ENCODE measurements around the gene PHLPP1. TPM values are rescaled to one million over a fixed set of nuclear protein-coding genes. Genes with fewer than 3 reads are reported as not detected.

PHLPP1 gene
- total RNA-seq (2014; rRNA removed; shearing (Covaris generic)) (72.5 and 73.6 TPM in 2 replicates), polyA plus RNA-seq (2016; fragmentation: Nextera tagmentation; extraction: Ambion mirVana) (15.7 and 16.3 TPM in 2 replicates)
- long read RNA-seq, partial matches to known transcripts, result 4 of 8 reads
- long read RNA-seq, other reads (novel, unspliced or antisense), result 4 of 8 reads

- Histone ChIP-seq H3K4me2 (peak within 1 kb of the TSS; percentile 75), H3K36me3 (ENCODE audit: insufficient read depth) (no peaks in the 10 kb centered on the region), H3K4me1 (ENCODE audit: insufficient read depth) (peaks cover 30% of the 10 kb centered on the region), H3F3A (replicated peaks; ENCODE audit: low read depth) (no peaks in the 10 kb centered on the region), H3K27me3 (ENCODE audit: insufficient read depth) (no peaks in the 10 kb centered on the region), H3K27ac (ENCODE audit: low read depth) (peak within 1 kb of the TSS; percentile 81), H2AFZ (0 out of 2 replicates have a peak within 1 kb of the TSS, but pooled peaks have one; percentile 11), H3K4me3 (peak within 1 kb of the TSS; percentile 65), H3K79me2 (replicated peaks; ENCODE audit: insufficient read depth) (peaks cover 35% of the 10 kb centered on the region), H3K9me2 (ENCODE audit: insufficient read depth) (no peaks in the 10 kb centered on the region), H4K20me1 (replicated peaks; ENCODE audit: insufficient read depth) (peaks cover 17% of the 10 kb centered on the region)
- H3K27me3 Mint-ChIP-seq (ENCODE audit: insufficient read depth, low read depth, poor library complexity), result peaks cover 19% of the 10 kb centered on the region
- peaks cover 25% of the 10 kb centered on the region for H3K36me3 Mint-ChIP-seq (ENCODE audit: low read depth)
- peak within 1 kb of the TSS; percentile 96 for H3K27ac Mint-ChIP-seq
- ATAC-seq, result no peak
- H3K4me1 Mint-ChIP-seq, result peaks cover 27% of the 10 kb centered on the region
- H3K4me3 Mint-ChIP-seq, result peak within 1 kb of the TSS; percentile 73
- no peak for DNase-seq (ENCODE audit: low spot score)
- peaks cover 6% of the 10 kb centered on the region; the same call in 1 of the 3 replicates for H3K9me3 Mint-ChIP-seq
- TF ChIP-seq ZNF331 (CRISPR knock-in tag; IDR thresholded peaks at IDR 0.05; ENCODE audit: low read depth), result no peak
These were observed at the start of gene PHLPP1 for GRCh38 chr18:62715436-62715758. Gene PHLPP1 (plus strand): TSS chr18:62715541. CDS start chr18:62715684, 143 bp downstream.

GRCh38 chr18:62669225-62669624 lies 46.1 kb upstream of the PHLPP1 start:
- Histone ChIP-seq H3K4me1 (ENCODE audit: insufficient read depth) (no peaks in the 10 kb centered on the region), H3K4me2 (no peak overlapping the region), H4K20me1 (replicated peaks; ENCODE audit: insufficient read depth) (no peaks in the 10 kb centered on the region), H3K79me2 (replicated peaks; ENCODE audit: insufficient read depth) (no peaks in the 10 kb centered on the region), H3K4me3 (no peak overlapping the region), H3F3A (replicated peaks; ENCODE audit: low read depth) (no peaks in the 10 kb centered on the region), H3K27me3 (ENCODE audit: insufficient read depth) (no peaks in the 10 kb centered on the region), H3K36me3 (ENCODE audit: insufficient read depth) (no peaks in the 10 kb centered on the region), H3K9me2 (ENCODE audit: insufficient read depth) (no peaks in the 10 kb centered on the region), H2AFZ (no peak overlapping the region), H3K27ac (ENCODE audit: low read depth) (no peak overlapping the region)
- ATAC-seq (no peak), DNase-seq (ENCODE audit: low spot score) (no peak)
- no peak overlapping the region for H3K27ac Mint-ChIP-seq
- H3K4me1 Mint-ChIP-seq, result peaks cover 3% of the 10 kb centered on the region
- no peaks in the 10 kb centered on the region for H3K36me3 Mint-ChIP-seq (ENCODE audit: low read depth)
- no peak for TF ChIP-seq CREB1 (CRISPR knock-in tag; IDR thresholded peaks at IDR 0.05; ENCODE audit: low read depth)
- no peaks in the 10 kb centered on the region; the same call in 2 of the 3 replicates for H3K9me3 Mint-ChIP-seq
- no peaks in the 10 kb centered on the region for H3K27me3 Mint-ChIP-seq (ENCODE audit: insufficient read depth, low read depth, poor library complexity)
- H3K4me3 Mint-ChIP-seq, result no peak overlapping the region

GRCh38 chr18:62670573-62670972 lies 44.8 kb upstream of the PHLPP1 start:
- Histone ChIP-seq H3K27me3 (ENCODE audit: insufficient read depth) (no peaks in the 10 kb centered on the region), H3K4me2 (no peak overlapping the region), H3K4me3 (no peak overlapping the region), H3K79me2 (replicated peaks; ENCODE audit: insufficient read depth) (no peaks in the 10 kb centered on the region), H4K20me1 (replicated peaks; ENCODE audit: insufficient read depth) (no peaks in the 10 kb centered on the region), H3K9me2 (ENCODE audit: insufficient read depth) (0 out of 2 replicates have a peak, but pooled peaks cover 4% of the 10 kb centered on the region), H3F3A (replicated peaks; ENCODE audit: low read depth) (no peaks in the 10 kb centered on the region), H3K36me3 (ENCODE audit: insufficient read depth) (no peaks in the 10 kb centered on the region), H2AFZ (no peak overlapping the region), H3K4me1 (ENCODE audit: insufficient read depth) (no peaks in the 10 kb centered on the region), H3K27ac (ENCODE audit: low read depth) (no peak overlapping the region)
- Mint-ChIP-seq H3K27me3 (ENCODE audit: insufficient read depth, low read depth, poor library complexity) (no peaks in the 10 kb centered on the region), H3K9me3 (peaks cover 3% of the 10 kb centered on the region; the same call in 1 of the 3 replicates), H3K4me1 (peaks cover 3% of the 10 kb centered on the region), H3K27ac (no peak overlapping the region), H3K4me3 (no peak overlapping the region), H3K36me3 (ENCODE audit: low read depth) (no peaks in the 10 kb centered on the region)
- DNase-seq (ENCODE audit: low spot score) (no peak), ATAC-seq (no peak)
- no peak for TF ChIP-seq EZH2 (IDR thresholded peaks at IDR 0.05; ENCODE audit: low read depth, unreplicated experiment)
- TF ChIP-seq STAT1 (IDR thresholded peaks at IDR 0.05; ENCODE audit: unreplicated experiment), result no peak
- TF ChIP-seq EZH2phosphoT487 (IDR thresholded peaks at IDR 0.05; ENCODE audit: unreplicated experiment), result no peak
- no peak for TF ChIP-seq CREB1 (CRISPR knock-in tag; IDR thresholded peaks at IDR 0.05; ENCODE audit: low read depth)
- no peak for TF ChIP-seq ZNF114 (CRISPR knock-in tag; IDR thresholded peaks at IDR 0.05)
- TF ChIP-seq NANOG (IDR thresholded peaks at IDR 0.05; ENCODE audit: borderline replicate concordance), result no peak
- TF ChIP-seq ZNF331 (CRISPR knock-in tag; IDR thresholded peaks at IDR 0.05; ENCODE audit: low read depth), result no peak
- TF ChIP-seq, protein P1, sequence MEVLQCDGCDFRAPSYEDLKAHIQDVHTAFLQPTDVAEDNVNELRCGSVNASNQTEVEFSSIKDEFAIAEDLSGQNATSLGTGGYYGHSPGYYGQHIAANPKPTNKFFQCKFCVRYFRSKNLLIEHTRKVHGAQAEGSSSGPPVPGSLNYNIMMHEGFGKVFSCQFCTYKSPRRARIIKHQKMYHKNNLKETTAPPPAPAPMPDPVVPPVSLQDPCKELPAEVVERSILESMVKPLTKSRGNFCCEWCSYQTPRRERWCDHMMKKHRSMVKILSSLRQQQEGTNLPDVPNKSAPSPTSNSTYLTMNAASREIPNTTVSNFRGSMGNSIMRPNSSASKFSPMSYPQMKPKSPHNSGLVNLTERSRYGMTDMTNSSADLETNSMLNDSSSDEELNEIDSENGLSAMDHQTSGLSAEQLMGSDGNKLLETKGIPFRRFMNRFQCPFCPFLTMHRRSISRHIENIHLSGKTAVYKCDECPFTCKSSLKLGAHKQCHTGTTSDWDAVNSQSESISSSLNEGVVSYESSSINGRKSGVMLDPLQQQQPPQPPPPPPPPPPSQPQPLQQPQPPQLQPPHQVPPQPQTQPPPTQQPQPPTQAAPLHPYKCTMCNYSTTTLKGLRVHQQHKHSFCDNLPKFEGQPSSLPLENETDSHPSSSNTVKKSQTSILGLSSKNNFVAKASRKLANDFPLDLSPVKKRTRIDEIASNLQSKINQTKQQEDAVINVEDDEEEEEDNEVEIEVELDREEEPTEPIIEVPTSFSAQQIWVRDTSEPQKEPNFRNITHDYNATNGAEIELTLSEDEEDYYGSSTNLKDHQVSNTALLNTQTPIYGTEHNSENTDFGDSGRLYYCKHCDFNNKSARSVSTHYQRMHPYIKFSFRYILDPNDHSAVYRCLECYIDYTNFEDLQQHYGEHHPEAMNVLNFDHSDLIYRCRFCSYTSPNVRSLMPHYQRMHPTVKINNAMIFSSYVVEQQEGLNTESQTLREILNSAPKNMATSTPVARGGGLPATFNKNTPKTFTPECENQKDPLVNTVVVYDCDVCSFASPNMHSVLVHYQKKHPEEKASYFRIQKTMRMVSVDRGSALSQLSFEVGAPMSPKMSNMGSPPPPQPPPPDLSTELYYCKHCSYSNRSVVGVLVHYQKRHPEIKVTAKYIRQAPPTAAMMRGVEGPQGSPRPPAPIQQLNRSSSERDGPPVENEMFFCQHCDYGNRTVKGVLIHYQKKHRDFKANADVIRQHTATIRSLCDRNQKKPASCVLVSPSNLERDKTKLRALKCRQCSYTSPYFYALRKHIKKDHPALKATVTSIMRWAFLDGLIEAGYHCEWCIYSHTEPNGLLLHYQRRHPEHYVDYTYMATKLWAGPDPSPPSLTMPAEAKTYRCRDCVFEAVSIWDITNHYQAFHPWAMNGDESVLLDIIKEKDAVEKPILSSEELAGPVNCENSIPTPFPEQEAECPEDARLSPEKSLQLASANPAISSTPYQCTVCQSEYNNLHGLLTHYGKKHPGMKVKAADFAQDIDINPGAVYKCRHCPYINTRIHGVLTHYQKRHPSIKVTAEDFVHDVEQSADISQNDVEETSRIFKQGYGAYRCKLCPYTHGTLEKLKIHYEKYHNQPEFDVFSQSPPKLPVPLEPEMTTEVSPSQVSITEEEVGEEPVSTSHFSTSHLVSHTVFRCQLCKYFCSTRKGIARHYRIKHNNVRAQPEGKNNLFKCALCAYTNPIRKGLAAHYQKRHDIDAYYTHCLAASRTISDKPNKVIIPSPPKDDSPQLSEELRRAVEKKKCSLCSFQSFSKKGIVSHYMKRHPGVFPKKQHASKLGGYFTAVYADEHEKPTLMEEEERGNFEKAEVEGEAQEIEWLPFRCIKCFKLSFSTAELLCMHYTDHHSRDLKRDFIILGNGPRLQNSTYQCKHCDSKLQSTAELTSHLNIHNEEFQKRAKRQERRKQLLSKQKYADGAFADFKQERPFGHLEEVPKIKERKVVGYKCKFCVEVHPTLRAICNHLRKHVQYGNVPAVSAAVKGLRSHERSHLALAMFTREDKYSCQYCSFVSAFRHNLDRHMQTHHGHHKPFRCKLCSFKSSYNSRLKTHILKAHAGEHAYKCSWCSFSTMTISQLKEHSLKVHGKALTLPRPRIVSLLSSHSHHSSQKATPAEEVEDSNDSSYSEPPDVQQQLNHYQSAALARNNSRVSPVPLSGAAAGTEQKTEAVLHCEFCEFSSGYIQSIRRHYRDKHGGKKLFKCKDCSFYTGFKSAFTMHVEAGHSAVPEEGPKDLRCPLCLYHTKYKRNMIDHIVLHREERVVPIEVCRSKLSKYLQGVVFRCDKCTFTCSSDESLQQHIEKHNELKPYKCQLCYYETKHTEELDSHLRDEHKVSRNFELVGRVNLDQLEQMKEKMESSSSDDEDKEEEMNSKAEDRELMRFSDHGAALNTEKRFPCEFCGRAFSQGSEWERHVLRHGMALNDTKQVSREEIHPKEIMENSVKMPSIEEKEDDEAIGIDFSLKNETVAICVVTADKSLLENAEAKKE (CRISPR knock-in tag; IDR thresholded peaks at IDR 0.05), result no peak
- no peak for TF ChIP-seq ETS1 (IDR thresholded peaks at IDR 0.05)
